NCI-H460 (cell line): Measurements from ENCODE around the gene RGL1. TPM values are rescaled to one million over a fixed set of nuclear protein-coding genes. Genes with fewer than 3 reads are reported as not detected.

Source experiments
- DNase-seq: peaks from one replicate; pipeline ENCODE4 v3.0.0-alpha.2; 2016; ENCODE audit warnings: low read depth; ENCODE audit errors: extremely low read depth
- total RNA-seq: library from RNA; depleted of rRNA; stranded (reverse); fragments of >200 nt; shearing (Covaris generic); gene quantifications from 2 replicates; pipeline ENCODE4 v1.2.3, GENCODE V29; 2014

Gene RGL1
- total RNA-seq, 1 experiment from 2014 or later, result 1.5 TPM

DNA sequence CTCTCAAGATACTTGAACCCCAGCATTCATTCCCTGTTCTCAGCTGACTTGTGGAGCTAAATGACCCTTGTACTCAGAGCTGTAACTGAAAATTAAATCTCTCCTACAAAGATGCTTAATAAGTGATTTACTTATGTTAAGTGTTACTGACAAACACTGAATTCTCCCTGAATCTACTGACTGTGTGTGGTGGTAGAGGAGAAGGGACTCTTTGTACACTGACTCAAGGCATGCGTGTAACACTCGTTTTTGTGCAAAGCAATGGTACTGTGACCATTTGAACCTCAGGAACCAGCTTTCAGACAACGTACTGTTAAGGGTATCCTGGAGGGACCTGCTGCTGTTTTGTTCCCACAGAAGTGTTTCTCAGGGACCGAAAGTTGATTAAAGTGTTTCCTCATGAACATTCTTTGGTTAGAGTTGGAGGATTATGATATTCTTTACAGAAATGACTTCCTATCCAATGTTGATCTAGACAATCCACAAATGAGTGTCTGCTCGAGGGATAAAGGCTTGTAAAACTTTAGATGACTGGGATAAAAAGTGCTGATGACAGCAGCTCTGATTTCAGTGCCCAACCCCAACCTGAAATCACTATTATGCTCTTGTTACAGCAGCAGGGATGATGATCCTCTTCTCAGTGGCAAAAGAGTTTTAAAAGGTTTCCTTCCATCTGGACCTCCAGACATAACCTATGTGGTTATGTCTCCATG lies 12.8 kb downstream of the RGL1 start:
- DNase-seq, result no peak

DNA sequence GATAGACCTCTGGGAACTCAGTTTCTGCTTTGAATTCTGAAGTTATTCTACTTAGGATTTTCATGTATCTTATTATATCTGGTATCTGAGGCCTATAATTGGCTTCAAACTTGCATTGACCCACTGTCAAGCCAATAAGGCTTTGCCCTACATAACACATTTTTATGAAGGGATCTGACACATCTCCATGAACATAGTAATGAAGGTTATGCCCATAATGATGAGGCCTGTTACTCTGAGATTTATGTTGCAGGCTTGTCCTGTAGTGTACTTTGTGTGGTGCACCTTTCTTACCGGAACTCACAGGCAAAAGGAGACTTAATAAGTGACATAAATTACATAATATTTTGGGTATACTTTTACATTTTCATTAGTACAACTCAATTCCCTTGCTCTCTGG lies 14.1 kb downstream of the RGL1 start:
- DNase-seq, result no peak

DNA sequence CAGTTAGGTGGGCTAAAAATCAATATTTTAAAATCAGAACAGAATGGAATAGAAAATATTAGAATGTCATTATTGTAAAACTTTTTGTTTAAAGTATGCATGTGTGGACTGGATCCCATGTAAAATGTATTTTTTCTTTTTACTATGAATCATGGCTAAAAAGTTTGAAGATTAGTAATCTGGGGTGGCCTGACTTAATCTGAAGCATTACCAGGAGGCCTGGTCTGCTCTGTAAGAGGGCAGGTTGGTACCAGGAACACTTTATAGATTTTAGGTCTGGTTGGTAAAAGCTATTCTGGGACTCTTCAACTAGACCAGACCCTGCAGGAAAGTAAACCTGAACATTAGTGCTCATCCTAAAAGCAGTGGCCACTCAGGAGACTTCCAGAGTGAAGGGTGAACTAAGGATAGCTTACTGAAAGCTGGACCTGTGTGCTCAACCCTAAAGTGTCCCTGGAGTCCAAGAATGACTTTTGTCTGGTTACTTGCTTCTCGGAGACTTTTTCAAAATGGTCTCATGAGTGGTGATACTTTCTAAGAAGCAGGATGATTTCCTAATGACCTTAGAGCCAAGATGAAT lies 16.5 kb downstream of the RGL1 start:
- DNase-seq, result no peak

DNA sequence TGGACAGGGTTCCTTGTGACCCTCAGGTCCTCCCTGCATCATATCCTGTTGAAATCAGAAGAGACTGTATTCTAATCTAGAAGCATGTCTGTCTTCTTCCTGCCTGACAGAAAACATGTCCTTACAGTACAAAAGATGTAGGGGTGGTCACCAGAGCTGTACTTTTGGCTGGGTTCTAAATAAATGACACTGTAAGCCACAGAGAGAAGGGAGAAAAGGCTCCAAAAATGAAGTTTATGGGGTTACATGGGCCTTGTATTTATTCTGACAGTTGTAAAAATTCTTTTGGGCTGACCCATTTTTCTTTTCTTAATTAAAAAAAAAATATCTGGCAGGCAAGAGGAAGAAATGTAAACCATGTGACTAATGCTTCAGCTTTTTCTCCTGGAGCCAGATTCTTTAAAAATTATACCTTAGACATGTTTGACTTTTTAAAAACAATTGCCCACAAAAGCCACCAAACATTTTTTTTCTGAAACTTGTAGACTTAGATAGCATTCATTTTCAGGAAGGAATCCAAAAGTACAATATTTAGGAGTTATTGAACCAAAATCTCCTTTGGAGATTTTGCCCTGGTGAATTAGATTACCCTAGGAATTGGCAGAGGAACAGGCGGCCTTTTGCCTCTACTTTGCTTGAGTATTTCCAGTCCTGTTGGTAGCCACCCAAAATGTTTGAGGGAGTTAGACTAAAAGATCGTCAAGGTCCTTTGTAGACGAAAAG lies 17.1 kb downstream of the RGL1 start:
- no peak for DNase-seq

DNA sequence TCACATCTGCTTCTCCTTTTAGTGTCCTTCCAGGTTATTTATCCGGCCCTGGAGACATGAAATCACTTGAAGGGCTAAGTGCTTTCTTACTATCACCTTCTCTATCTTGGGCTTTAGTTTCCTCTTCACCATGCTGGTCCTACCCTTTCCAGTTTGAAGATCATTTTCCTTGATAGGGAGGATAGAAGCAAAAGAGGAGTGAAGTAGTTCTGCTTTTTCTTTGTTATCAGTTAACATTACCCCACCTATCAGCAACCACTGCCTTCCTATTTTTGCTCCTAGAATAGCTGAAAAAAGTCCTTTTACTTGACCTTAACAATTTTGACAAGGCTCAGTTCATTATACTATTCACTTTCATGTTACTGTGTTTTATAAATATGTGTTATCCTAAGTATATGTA lies 19.4 kb downstream of the RGL1 start:
- no peak for DNase-seq

DNA sequence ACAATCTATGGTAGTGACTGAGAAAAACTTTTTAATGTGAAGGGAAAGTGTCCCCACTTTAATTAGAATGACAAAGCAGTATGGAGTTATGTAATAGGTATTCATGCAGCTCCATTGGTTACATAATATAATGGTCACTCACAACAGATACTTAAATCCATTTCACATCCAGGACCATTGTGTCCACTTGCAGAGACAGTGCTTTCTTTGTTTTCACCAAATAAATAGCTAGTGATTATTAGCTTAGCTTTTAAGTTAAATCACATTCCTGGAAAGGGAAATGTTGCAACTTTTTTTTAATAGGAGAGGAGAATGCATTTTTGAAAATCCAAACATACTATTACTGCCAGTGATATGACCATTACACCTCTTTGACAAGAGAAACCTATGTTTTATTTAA lies 22.9 kb downstream of the RGL1 start:
- no peak for DNase-seq

DNA sequence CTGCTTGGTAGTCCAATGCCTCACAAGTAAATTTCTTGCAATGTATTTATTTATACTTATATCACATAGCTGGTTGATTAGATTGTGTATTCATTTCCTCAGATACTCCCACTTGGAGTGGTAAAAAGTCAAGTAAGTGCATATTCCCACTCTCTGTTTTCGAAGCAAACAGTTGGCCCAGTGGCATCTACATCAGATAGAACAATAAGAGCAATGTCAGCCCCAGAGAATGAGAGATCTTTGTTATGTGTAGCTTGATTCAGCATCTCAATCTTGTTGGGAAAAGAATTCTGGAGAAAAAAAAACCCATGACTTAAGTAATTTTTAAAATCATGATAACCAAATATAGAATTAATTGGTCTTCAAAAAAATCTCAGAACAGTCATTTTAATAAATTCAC lies 25.5 kb downstream of the RGL1 start:
- DNase-seq, result no peak

DNA sequence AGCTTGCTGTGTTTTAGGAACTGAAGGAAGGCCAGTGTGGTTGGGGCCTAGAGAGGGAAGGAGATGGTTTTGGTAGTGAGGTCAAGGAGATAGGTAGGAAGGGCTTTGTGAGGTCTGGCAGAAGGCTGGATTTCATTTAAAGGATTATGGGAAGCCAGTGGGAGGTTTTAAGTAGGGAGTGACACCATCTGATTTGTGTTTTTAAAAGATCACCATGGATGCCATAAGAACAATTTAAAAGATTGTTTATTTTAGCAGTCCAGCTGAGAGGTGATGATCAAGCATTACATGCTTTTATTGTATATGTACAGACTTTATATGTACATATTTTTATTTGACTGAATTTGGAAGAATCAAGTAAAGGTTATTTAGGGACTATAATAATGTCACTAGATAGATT lies 26.4 kb downstream of the RGL1 start:
- no peak for DNase-seq

DNA sequence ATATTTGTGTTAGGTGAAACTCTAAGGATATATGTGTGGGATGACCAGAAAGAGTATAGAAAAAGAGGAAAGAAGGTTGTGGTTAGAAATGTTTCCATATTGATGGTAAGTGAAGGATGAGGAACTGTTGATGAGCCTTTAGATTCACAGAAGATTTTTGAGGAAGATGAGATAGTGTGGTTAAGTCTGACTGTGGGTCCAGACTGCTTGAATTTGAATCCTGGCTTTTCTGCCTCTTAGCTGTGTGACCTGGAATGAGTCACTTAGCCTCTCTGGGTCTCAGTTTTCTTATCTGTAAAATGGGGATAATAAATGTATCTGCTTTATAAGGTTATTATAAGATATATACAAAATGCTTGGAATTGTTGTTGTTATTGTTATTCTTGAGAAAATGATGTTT lies 27.5 kb downstream of the RGL1 start:
- DNase-seq, result no peak

DNA sequence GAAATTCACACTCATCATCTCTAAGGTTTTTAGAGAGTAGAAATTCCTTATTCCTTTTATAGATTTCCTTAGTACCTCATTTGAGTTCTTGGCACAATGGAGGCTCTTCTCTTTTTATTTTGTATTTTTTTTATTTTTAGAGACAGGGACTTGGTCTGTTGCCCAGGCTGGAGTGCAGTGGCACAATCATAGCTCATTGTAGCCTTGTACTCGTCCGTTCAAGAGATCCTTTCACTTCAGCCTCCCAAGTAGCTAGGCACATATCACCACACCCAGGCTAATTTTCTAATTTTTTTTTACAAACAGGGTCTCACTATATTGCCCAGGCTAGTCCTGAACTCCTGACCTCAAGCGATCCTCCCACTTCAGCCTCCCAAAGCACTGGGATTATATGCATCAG lies 29.6 kb downstream of the RGL1 start:
- DNase-seq, result no peak

DNA sequence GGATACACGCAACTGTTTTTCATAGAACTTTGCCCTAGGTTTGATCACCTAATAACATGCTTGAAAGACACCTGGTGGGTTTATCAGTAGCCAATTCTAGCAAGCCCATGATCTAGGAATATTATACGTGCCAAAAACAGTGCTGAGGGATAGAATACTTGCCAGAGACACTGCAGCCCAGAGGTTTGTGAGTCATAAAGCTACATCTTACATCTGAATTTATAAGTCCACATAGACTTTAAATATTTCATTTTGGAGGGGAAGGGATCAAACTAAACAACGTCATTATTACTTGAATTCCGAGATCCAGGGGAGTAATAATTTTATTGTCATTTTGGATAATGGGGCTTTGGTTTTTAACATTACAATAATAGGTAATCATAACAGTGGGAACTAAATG lies 31.7 kb downstream of the RGL1 start:
- no peak for DNase-seq

DNA sequence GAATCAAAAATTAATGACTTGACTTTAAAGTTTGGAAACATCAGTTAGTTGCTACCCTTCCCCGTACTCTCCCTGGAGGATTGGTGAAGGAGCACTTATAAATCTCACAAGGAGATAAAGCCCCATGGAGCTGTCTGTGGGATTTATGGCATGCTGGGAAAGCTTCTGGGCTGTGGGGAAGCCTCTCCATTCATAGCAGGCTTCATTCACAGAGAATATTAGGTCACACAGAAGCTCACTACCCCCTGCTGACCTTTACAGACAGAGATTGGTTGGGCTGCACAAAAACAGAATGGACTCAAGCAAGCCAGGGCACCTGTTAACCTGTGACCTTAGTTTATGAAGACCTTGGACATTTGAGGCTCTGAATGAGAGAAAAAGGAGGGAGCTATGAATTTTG lies 32.1 kb downstream of the RGL1 start:
- DNase-seq, result no peak

DNA sequence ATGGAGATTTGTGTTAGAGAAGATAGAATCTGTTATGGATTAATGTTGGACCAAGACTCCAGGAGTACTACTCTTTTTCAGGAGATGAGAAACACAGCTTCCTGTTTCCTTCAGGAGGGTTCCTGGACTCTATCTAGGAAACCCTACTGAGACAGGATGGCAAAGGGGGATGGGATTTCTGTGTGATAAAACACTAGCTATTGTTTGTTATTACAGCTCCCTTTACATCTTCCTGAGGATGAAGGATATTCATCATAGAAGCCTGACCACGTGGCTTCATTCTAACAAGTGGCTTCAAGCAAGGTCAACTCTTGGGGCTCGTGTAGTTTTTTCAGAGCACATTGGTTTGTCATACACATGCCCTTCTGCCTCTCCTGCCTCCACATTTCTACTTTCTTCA lies 33.3 kb downstream of the RGL1 start:
- DNase-seq, result no peak

DNA sequence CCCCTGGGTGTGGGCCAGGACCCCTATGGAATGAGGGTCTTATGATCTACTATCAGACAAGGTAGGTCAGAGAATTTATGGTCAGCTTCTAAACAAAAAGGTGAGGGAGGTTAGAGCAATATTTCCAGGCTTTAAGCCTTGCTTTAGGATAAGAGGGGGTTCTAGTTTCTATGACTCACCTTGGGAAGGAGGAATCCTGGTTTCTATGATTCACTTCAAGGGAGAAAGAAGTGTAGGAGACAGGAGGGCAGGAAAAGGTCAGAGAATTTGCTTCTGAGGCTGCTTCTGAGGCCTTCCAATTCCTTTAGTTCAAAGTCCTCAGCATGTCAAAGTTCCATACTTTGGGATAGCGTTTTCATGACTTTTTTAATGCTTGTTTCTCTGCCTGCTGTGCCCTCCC lies 35.2 kb downstream of the RGL1 start:
- DNase-seq, result no peak

DNA sequence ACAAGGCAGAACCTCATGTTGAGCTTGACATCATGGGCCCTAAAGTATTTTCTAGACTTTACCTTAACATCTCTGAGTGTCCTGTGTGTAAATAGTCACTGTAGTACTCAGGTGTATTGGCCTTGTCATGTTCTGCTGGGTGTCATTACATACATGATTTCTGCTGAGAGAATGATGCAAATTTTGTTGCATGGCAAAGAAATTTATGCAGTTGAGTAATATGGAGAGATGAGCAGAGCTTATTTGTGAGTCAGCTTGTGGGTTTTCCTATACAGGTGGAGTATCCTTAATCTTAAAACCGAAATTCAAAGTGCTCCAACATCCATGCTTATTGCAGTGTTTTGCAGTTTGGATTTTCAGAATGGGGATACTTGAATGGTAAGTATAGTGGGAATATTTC lies 36.6 kb downstream of the RGL1 start:
- no peak for DNase-seq

DNA sequence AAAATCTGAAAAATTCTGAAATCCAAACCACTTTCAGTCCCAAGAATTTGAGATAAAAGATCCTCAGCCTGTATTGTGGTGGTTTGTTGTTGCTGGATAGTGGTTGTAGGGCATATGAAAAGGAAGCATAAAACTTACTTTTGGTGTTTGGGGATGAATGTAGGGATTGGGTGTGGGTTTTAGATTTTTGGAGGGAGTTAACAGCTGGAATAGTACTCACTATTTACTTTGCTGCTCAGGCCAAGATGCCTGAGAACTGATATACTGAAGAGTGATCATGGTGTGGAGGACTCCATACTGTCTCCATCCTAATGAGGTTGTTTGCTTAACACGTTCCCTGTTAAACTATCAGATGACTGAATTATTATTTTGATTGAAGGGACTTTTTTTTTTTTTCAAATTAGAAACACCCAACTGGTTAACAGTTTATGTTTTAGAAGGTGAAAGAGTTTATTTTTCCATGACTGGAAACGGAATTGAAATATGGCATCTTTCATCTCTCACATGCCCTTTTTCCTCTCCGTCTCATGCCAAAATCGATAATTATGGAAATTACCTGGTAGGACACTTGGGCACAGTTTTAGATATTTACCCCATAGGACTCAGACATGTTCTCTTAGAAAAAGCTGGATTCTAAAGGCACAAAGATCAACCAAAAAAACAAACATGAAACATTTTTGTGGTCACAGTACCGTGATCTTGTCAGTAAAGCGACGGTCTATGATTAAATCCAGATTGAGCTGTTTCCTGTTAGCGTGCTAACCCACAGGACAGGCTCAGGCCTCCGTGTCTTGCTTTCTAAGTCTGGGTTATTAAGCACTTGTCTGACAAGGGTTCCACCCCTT lies 37.3 kb downstream of the RGL1 start:
- DNase-seq, result no peak

DNA sequence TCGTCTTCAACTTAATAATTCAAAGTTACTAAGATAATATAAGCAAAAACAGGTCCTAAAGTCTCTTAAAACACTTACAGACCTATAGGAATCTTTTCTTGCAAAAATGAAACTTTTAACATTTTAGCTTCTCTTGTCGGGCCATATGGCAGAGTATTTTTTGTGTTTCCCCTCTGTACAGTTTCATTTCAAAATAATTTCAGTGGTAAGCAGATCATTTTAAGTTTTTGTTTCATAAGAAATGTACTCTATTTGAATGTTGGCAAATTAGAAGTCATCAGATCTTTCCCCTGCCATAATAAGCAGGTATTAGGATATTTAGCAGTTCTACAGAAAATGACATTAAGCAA lies 37.9 kb downstream of the RGL1 start:
- no peak for DNase-seq

DNA sequence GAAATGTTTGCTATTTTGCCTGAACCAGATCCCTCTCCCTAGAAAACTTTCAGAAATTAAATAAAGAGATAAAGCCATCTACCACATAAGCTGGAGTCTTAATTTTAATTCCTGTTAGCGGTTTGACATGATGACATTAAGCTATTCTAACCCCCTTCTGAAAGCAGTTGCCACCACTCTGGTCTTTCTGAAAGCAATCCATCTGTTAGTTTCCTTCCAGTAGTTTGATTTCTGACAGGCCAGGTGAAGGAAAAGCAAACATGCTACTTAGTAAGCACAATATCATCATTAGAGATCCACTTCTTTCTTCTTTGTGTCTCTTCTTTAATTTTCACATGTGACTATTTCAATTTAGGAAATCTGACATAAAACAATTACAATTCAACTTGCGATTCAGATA lies 39.9 kb downstream of the RGL1 start:
- no peak for DNase-seq

DNA sequence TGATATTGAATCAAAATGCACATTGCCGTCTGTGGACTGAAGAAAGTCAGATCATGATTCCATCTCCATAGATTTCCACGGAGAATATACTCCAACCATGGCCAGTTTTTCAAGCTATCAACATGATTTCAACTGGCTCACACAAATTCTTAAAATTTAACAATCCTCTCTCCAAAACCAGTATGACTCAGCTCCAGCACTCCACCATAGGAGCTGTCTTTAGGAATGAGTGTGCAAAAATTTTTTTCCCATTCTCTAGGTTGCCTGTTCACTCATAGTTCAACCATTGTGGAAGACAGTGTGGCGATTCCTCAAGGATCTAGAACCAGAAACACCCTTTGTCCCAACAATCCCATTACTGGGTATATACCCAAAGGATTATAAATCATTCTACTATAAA lies 40.8 kb downstream of the RGL1 start:
- DNase-seq, result no peak

DNA sequence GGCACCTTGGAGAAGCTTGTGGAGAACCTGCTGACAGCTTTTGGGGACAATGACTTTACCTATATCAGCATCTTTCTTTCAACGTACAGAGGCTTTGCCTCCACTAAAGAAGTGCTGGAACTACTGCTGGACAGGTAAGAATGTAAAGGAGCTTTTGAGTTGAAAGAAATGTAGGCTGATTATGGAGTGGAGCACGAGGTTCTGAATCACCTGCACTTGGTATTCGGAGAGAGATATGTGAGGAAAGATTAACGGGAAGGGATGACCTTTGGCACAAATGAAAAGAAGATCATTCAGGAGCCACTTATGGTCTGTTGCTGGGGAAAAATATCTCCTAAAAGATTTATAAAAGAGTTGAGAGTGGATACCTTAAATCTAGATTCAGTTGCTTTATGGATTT lies 42.7 kb downstream of the RGL1 start:
- DNase-seq, result no peak

DNA sequence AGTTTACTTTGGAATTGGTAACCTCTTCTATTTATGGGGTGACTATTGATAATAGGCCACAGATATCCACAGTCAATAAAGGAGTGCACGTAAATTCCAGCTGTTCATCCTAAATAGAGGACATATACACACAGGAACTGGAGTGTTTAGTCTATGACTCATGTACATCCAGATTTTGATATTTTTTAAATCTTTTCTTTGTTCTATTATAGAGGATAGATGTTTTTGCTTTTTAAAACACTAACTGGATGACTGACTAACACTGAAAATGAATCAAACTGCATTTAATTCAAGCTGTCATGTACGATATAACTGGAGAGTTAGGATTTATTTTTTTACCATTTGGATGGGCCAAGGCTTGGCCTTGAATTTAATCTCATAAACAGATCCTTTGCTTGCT lies 45.9 kb downstream of the RGL1 start:
- no peak for DNase-seq

DNA sequence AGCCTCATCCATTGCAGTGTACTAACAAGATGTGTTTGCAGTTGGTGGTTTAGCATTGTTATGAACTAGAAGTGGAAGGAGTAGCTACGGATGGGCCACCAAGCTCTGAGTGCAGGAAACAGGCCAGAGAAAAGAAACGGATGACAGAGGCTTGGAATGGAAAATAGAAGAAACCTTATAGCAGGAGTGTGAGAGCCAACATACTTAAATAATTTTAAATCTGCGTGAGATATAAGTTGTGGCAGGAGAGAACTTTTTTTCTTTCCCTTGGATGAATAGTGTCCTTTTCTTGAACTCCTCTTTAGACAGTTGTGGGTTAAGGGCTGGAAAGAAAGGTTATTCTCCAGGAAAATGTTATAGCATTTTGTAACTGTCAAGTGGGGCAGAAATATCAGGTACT lies 54.2 kb downstream of the RGL1 start:
- no peak for DNase-seq
